ENCODE results near the gene NDRG4. TPM values are rescaled to one million over a fixed set of nuclear protein-coding genes. Genes with fewer than 3 reads are reported as not detected.

NDRG4 gene
- total and polyA plus RNA-seq, 2 donors (not counting 1 experiment from before 2014, with no cell fraction given), result 0.96 to 1.1 TPM

- ChIA-PET POLR2A (no interaction called here), CTCF (no interaction called here)
- Histone ChIP-seq H3K27ac (ENCODE audit: low read length in 2 of 2) (no peak overlapping the region), H3K9ac (ENCODE audit: low read length) (no peak overlapping the region), H4K20me1 (ENCODE audit: control insufficient read depth, insufficient read depth, low read length, poor library complexity, severe bottlenecking) (peaks cover 24% of the 10 kb centered on the region), H3K27me3 (replicated peaks in 1 of 4; ENCODE audit: control extremely low read depth in 1 of 4, control insufficient read depth in 3 of 4, insufficient read depth in 4 of 4, low read length in 3 of 4) (no peaks in the 10 kb centered on the region), H3K36me3 (replicated peaks in 1 of 2; ENCODE audit: control extremely low read depth in 1 of 2, control insufficient read depth in 1 of 2, extremely low read depth in 1 of 2, insufficient read depth in 2 of 2, low read length in 1 of 2) (peaks cover 6 to 44% of the 10 kb centered on the region in 2 experiments), H3K79me2 (ENCODE audit: control insufficient read depth, insufficient read depth, low read length) (no peaks in the 10 kb centered on the region), H3K4me1 (ENCODE audit: control insufficient read depth in 2 of 2, insufficient read depth in 2 of 2, low read length in 2 of 2) (peaks cover 10 to 14% of the 10 kb centered on the region in 2 donors), H3K4me3 (ENCODE audit: control extremely low read depth in 1 of 5, extremely low read depth in 1 of 5, insufficient read depth in 1 of 5, low read depth in 2 of 5, low read length in 4 of 5) (no peak overlapping the region), H2AFZ (ENCODE audit: insufficient read depth, low read depth, low read length, poor library complexity, severe bottlenecking) (no peak overlapping the region), H3K9me3 (ENCODE audit: control extremely low read depth in 1 of 3, control insufficient read depth in 2 of 3, insufficient read depth in 1 of 3, low read length in 2 of 3) (no peaks in the 10 kb centered on the region), H3K4me2 (replicated peaks; ENCODE audit: low read depth, low read length, poor library complexity, severe bottlenecking) (peak overlapping the region; percentile 80)
- peaks cover 20% of the 10 kb centered on the region for H3K4me1 Mint-ChIP-seq
- no CpG with 5 or more reads among the region's 4 CpGs for WGBS (ENCODE audit: insufficient coverage)
- DNase-seq (no peak), ATAC-seq (ENCODE audit: low read depth) (no peak)
- TF ChIP-seq EZH2 (IDR thresholded peaks at IDR 0.05; ENCODE audit: borderline replicate concordance, insufficient read depth, low read depth, low read length, poor library complexity, severe bottlenecking), result no peak
- TF ChIP-seq CTCF (IDR thresholded peaks at IDR 0.05), result no peak
- H3K27me3 Mint-ChIP-seq, result no peaks in the 10 kb centered on the region
- H3K4me3 Mint-ChIP-seq, result peak overlapping the region; percentile 81
- intact Hi-C loops (cut with micrococcal nuclease), result loop anchor here (5.0 kb wide), 1 partner anchor 319 kb away; the partner anchor contains the start of gene CSNK2A2
- H3K9me3 Mint-ChIP-seq (ENCODE audit: insufficient read depth), result no peaks in the 10 kb centered on the region
- H3K27ac Mint-ChIP-seq, result peak overlapping the region; percentile 59
Measured at GRCh38 chr16:58516768-58517107, 16.8 kb downstream of the NDRG4 start.

- peaks cover 10 to 14% of the 10 kb centered on the region in 2 donors for H3K4me1 ChIP-seq (ENCODE audit: control insufficient read depth in 2 of 2, insufficient read depth in 2 of 2, low read length in 2 of 2)
- WGBS (ENCODE audit: insufficient coverage), result 75% methylated on average over 6 of the region's 8 CpGs
- intact Hi-C loops (cut with micrococcal nuclease), result loop anchor here (5.0 kb wide), 1 partner anchor 321 kb away; the partner anchor contains the start of gene CSNK2A2
- no peak overlapping the region for H3K9ac ChIP-seq (ENCODE audit: low read length)
- CTCF ChIA-PET, result interaction anchor here (1.2 to 1.5 kb wide), 4 partner anchors 31 to 238 kb away, joined by 3 to 4 read pairs (median 4); no protein-coding TSS in a partner anchor
- no peak overlapping the region for H3K27ac ChIP-seq (ENCODE audit: low read length in 2 of 2)
- no peaks in the 10 kb centered on the region for H3K27me3 ChIP-seq (replicated peaks in 1 of 4; ENCODE audit: control extremely low read depth in 1 of 4, control insufficient read depth in 3 of 4, insufficient read depth in 4 of 4, low read length in 3 of 4)
- peaks cover 13 to 59% of the 10 kb centered on the region in 2 experiments for H3K36me3 ChIP-seq (replicated peaks in 1 of 2; ENCODE audit: control extremely low read depth in 1 of 2, control insufficient read depth in 1 of 2, extremely low read depth in 1 of 2, insufficient read depth in 2 of 2, low read length in 1 of 2)
- no peaks in the 10 kb centered on the region for H3K79me2 ChIP-seq (ENCODE audit: control insufficient read depth, insufficient read depth, low read length)
- no peak overlapping the region for H3K4me3 ChIP-seq (ENCODE audit: control extremely low read depth in 1 of 5, extremely low read depth in 1 of 5, insufficient read depth in 1 of 5, low read depth in 2 of 5, low read length in 4 of 5)
- TF ChIP-seq CTCF (IDR thresholded peaks at IDR 0.05), result no peak
- no peak for TF ChIP-seq EZH2 (IDR thresholded peaks at IDR 0.05; ENCODE audit: borderline replicate concordance, insufficient read depth, low read depth, low read length, poor library complexity, severe bottlenecking)
- peak overlapping the region; percentile 3 for H3K27ac Mint-ChIP-seq
- no peak overlapping the region for H3K4me2 ChIP-seq (replicated peaks; ENCODE audit: low read depth, low read length, poor library complexity, severe bottlenecking)
- peaks cover 18% of the 10 kb centered on the region for H3K4me1 Mint-ChIP-seq
- H3K9me3 Mint-ChIP-seq (ENCODE audit: insufficient read depth), result no peaks in the 10 kb centered on the region
- H3K4me3 Mint-ChIP-seq, result no peak overlapping the region
- ATAC-seq (ENCODE audit: low read depth), result no peak
- POLR2A ChIA-PET, result no interaction called here
- no peaks in the 10 kb centered on the region for H3K9me3 ChIP-seq (ENCODE audit: control extremely low read depth in 1 of 3, control insufficient read depth in 2 of 3, insufficient read depth in 1 of 3, low read length in 2 of 3)
- H4K20me1 ChIP-seq (ENCODE audit: control insufficient read depth, insufficient read depth, low read length, poor library complexity, severe bottlenecking), result peaks cover 35% of the 10 kb centered on the region
- no peaks in the 10 kb centered on the region for H3K27me3 Mint-ChIP-seq
- H2AFZ ChIP-seq (ENCODE audit: insufficient read depth, low read depth, low read length, poor library complexity, severe bottlenecking), result no peak overlapping the region
- no peak for DNase-seq
Measured at GRCh38 chr16:58518083-58518979, 18.4 kb downstream of the NDRG4 start.
